ENCODE data around the gene XPO6. TPM values are rescaled to one million over a fixed set of nuclear protein-coding genes. Genes with fewer than 3 reads are reported as not detected.

The XPO6 gene
- total RNA-seq, 4 donors from 2014 or later: 105 to 166 (median 141) TPM

GRCh38 chr16:28058839-28059589 lies 152.8 kb downstream of the XPO6 start:
- H3K36me3 ChIP-seq: no peaks in the 10 kb centered on the region
- no peak for DNase-seq (ENCODE audit: low spot score in 2 of 2)
- peaks cover 0 to 20% (median 4%) of the 10 kb centered on the region in 4 donors for H3K4me1 ChIP-seq
- no peak overlapping the region for H3K27ac ChIP-seq
- H3K9me3 ChIP-seq: no peaks in the 10 kb centered on the region
- 61% methylated on average over 18 of the region's 18 CpGs for WGBS, 2 donors
- TF ChIP-seq, protein P1, sequence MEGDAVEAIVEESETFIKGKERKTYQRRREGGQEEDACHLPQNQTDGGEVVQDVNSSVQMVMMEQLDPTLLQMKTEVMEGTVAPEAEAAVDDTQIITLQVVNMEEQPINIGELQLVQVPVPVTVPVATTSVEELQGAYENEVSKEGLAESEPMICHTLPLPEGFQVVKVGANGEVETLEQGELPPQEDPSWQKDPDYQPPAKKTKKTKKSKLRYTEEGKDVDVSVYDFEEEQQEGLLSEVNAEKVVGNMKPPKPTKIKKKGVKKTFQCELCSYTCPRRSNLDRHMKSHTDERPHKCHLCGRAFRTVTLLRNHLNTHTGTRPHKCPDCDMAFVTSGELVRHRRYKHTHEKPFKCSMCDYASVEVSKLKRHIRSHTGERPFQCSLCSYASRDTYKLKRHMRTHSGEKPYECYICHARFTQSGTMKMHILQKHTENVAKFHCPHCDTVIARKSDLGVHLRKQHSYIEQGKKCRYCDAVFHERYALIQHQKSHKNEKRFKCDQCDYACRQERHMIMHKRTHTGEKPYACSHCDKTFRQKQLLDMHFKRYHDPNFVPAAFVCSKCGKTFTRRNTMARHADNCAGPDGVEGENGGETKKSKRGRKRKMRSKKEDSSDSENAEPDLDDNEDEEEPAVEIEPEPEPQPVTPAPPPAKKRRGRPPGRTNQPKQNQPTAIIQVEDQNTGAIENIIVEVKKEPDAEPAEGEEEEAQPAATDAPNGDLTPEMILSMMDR (IDR thresholded peaks at IDR 0.05): no peak
- TF ChIP-seq POLR2A (IDR thresholded peaks at IDR 0.05): no peak
- TF ChIP-seq EP300 (IDR thresholded peaks at IDR 0.05): no peak
- peaks cover 0 to 61% of the 10 kb centered on the region in 2 donors for H3K27me3 ChIP-seq
- no peak overlapping the region for H3K4me3 ChIP-seq

DNA sequence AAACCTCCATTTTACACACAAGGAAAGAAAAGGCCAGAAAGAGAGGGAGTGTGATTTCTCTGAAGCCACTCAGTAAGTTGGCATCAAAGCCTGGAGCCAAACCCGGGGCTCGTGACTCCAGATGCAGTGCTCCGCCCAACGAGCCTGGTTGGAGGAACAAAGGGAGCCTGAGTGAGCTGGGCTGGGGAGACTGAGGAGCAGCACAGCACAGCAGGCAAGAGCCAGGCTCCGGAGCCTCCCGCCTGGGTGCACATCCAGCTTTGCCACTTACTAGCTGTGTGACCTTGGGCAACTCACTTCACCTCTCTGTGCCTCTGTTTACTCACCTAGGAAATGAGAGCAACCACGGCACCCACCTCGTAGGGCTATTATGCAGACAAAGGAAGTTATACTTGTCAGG lies 153.8 kb downstream of the XPO6 start:
- TF ChIP-seq, protein P1 (IDR thresholded peaks at IDR 0.05): no peak
- TF ChIP-seq EP300 (IDR thresholded peaks at IDR 0.05) (no peak), POLR2A (IDR thresholded peaks at IDR 0.05) (no peak)
- DNase-seq (ENCODE audit: low spot score in 2 of 2): no peak
- Histone ChIP-seq H3K36me3 (no peaks in the 10 kb centered on the region), H3K27me3 (peaks cover 0 to 57% of the 10 kb centered on the region in 2 donors), H3K9me3 (no peaks in the 10 kb centered on the region), H3K4me3 (no peak overlapping the region), H3K4me1 (peaks cover 0 to 12% (median 2%) of the 10 kb centered on the region in 4 donors), H3K27ac (no peak overlapping the region)
- WGBS, 2 donors: 68 to 83% methylated on average over 8 of the region's 8 CpGs

GRCh38 chr16:28053461-28053860 lies 158.3 kb downstream of the XPO6 start:
- no peak overlapping the region for H3K27ac ChIP-seq
- TF ChIP-seq POLR2A (IDR thresholded peaks at IDR 0.05) (no peak), EP300 (IDR thresholded peaks at IDR 0.05) (no peak)
- TF ChIP-seq, protein P1 (IDR thresholded peaks at IDR 0.05): no peak
- H3K9me3 ChIP-seq: peaks cover 0 to 7% (median 3%) of the 10 kb centered on the region in 4 donors
- DNase-seq (ENCODE audit: low spot score in 2 of 2): no peak
- WGBS, 2 donors: 34 to 35% methylated on average over 14 to 15 of the region's 15 CpGs
- H3K4me1 ChIP-seq: no peaks in the 10 kb centered on the region
- no peaks in the 10 kb centered on the region for H3K36me3 ChIP-seq
- H3K27me3 ChIP-seq: peaks cover 0 to 21% of the 10 kb centered on the region in 2 donors
- H3K4me3 ChIP-seq: no peak overlapping the region

GRCh38 chr16:28052274-28053128 lies 159.3 kb downstream of the XPO6 start:
- WGBS, 2 donors: 68 to 77% methylated on average over 8 of the region's 8 CpGs
- Histone ChIP-seq H3K27me3 (peaks cover 0 to 20% of the 10 kb centered on the region in 2 donors), H3K9me3 (peaks cover 0 to 14% (median 4%) of the 10 kb centered on the region in 4 donors), H3K4me1 (no peaks in the 10 kb centered on the region), H3K4me3 (no peak overlapping the region), H3K27ac (no peak overlapping the region), H3K36me3 (no peaks in the 10 kb centered on the region)
- TF ChIP-seq EP300 (IDR thresholded peaks at IDR 0.05) (no peak), POLR2A (IDR thresholded peaks at IDR 0.05) (no peak)
- TF ChIP-seq, protein P1 (IDR thresholded peaks at IDR 0.05): no peak
- DNase-seq (ENCODE audit: low spot score in 2 of 2): no peak

DNA sequence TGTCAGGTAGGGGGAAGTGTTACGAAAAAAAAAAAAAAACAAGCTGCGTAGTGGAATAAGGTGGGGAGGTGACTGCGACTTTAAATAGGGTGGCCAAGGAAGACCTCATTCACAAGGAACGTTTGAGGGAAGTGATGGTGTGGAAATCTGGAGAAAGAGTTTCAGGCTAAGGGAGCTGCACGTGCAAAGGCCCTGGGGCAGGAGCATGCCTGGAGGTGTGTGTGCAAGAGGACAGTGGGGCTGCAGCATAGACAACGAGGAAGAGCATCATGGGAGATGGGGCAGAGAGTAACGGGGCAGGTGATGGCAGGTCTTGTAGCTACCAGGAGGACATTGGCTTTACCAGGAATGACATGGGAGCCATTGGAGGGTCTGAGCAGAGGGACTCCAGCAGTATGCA lies 160.3 kb downstream of the XPO6 start:
- WGBS, 2 donors: 73 to 80% methylated on average over 7 of the region's 7 CpGs
- TF ChIP-seq, protein P1 (IDR thresholded peaks at IDR 0.05): no peak
- TF ChIP-seq POLR2A (IDR thresholded peaks at IDR 0.05) (no peak), EP300 (IDR thresholded peaks at IDR 0.05) (no peak)
- H3K27me3 ChIP-seq: peaks cover 0 to 11% of the 10 kb centered on the region in 2 donors

More for the DNA sequence above, 160.3 kb downstream of the XPO6 start:
- DNase-seq (ENCODE audit: low spot score in 2 of 2): no peak
- H3K9me3 ChIP-seq: peaks cover 0 to 20% (median 4%) of the 10 kb centered on the region in 4 donors
- H3K36me3 ChIP-seq: no peaks in the 10 kb centered on the region
- H3K4me1 ChIP-seq: no peaks in the 10 kb centered on the region
- no peak overlapping the region for H3K27ac ChIP-seq
- H3K4me3 ChIP-seq: no peak overlapping the region

Data from tibial nerve (tissue), 4 donors.